GM12874 (cell line): ENCODE measurements around the gene CARMIL3.

ENCODE experiments used
- TF ChIP-seq, protein P1 (sequence below): IDR thresholded peaks from 2 replicates; pipeline ENCODE4 v1.5.1; 2011; ENCODE audit warnings: low read depth, mild to moderate bottlenecking, control low read depth, low read length, moderate library complexity; ENCODE audit not compliant: insufficient read depth

The CARMIL3 gene

DNA sequence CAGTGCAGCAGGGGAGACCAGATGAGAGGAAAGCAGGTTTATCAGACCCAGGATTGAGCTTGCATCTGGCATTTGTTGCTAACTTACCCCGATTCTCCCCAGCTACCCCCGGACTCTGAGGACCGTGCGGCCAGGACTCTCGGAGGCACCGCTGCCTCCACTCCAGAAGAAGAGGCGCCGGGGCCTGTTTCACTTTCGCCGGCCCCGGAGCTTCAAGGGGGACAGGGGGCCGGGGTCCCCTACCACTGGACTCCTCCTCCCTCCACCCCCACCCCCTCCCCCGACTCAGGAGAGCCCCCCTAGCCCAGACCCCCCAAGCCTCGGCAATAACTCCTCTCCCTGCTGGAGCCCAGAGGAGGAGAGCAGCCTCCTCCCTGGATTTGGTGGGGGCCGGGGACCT is 13.0 kb downstream of the CARMIL3 start:
- TF ChIP-seq, protein P1, sequence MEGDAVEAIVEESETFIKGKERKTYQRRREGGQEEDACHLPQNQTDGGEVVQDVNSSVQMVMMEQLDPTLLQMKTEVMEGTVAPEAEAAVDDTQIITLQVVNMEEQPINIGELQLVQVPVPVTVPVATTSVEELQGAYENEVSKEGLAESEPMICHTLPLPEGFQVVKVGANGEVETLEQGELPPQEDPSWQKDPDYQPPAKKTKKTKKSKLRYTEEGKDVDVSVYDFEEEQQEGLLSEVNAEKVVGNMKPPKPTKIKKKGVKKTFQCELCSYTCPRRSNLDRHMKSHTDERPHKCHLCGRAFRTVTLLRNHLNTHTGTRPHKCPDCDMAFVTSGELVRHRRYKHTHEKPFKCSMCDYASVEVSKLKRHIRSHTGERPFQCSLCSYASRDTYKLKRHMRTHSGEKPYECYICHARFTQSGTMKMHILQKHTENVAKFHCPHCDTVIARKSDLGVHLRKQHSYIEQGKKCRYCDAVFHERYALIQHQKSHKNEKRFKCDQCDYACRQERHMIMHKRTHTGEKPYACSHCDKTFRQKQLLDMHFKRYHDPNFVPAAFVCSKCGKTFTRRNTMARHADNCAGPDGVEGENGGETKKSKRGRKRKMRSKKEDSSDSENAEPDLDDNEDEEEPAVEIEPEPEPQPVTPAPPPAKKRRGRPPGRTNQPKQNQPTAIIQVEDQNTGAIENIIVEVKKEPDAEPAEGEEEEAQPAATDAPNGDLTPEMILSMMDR, result no peak

- TF ChIP-seq, protein P1, result no peak
These were observed 13.6 kb downstream of the CARMIL3 start for GRCh38 chr14:24065408-24065807.

GRCh38 chr14:24066496-24067132 is 14.8 kb downstream of the CARMIL3 start:
- TF ChIP-seq, protein P1, result no peak

GRCh38 chr14:24067133-24068082 is 15.6 kb downstream of the CARMIL3 start:
- TF ChIP-seq, protein P1, result no peak

- TF ChIP-seq, protein P1, result no peak
These were observed 17.1 kb downstream of the CARMIL3 start for GRCh38 chr14:24068711-24069410.

- TF ChIP-seq, protein P1, result no peak
These were observed 17.6 kb downstream of the CARMIL3 start for GRCh38 chr14:24069411-24069735.
